Raji (cell line): Measurements from ENCODE around the gene MOCS3.

ENCODE experiments used
- POLR2A ChIP-seq: IDR thresholded peaks from 2 replicates; pipeline ENCODE4 v1.6.1; 2011; ENCODE audit warnings: low read depth, low read length, control low read depth; ENCODE audit not compliant: insufficient read depth

Gene MOCS3

GRCh38 chr20:51012357-51012756, 53.7 kb downstream of the MOCS3 start:
- TF ChIP-seq POLR2A: no peak
